ENCODE data around the gene ZNF638. TPM values are rescaled to one million over a fixed set of nuclear protein-coding genes. Genes with fewer than 3 reads are reported as not detected.

ZNF638 gene
- total and polyA plus RNA-seq, 2 of the 4 experiments (the other 2 are of a cell fraction) = 46.4 to 129 TPM

GRCh38 chr2:71353248-71353647 lies 21.7 kb downstream of the ZNF638 start:
- H3K9me3 ChIP-seq (ENCODE audit: control insufficient read depth, insufficient read depth, low read length) = no peaks in the 10 kb centered on the region
- H2BK5ac ChIP-seq (ENCODE audit: low read depth, low read length, poor library complexity, severe bottlenecking) = no peak overlapping the region
- dilution Hi-C loops (cut with HindIII; ENCODE audit: low sequenced_read_pairs, unreplicated experiment) = no loop called here
- no peak overlapping the region for H2BK20ac ChIP-seq (ENCODE audit: low read depth, low read length)
- H2AK5ac ChIP-seq (ENCODE audit: low read depth, low read length) = no peak overlapping the region
- H2BK120ac ChIP-seq (ENCODE audit: low read depth, low read length) = no peak overlapping the region
- no peak overlapping the region for H3K9ac ChIP-seq (ENCODE audit: low read depth, low read length)
- ATAC-seq (ENCODE audit: low read depth) (no peak), DNase-seq (no peak)
- H3K79me1 ChIP-seq (ENCODE audit: low read depth in 1 of 2, low read length in 2 of 2) = peaks cover 19 to 61% of the 10 kb centered on the region in 2 experiments
- H3K14ac ChIP-seq (replicated peaks; ENCODE audit: low read depth, low read length) = no peak overlapping the region
- H3K56ac ChIP-seq (ENCODE audit: extremely low read depth, insufficient read depth, low read length) = no peak overlapping the region
- H3K9me1 ChIP-seq (ENCODE audit: insufficient read depth, low read length) = no peaks in the 10 kb centered on the region
- no peaks in the 10 kb centered on the region for H3K27me3 ChIP-seq (ENCODE audit: control insufficient read depth, insufficient read depth, low read length)
- H2AFZ ChIP-seq (replicated peaks; ENCODE audit: low read length, poor library complexity) = no peak overlapping the region
- no peak overlapping the region for H4K91ac ChIP-seq (ENCODE audit: insufficient read depth, low read depth, low read length)
- peaks cover 56% of the 10 kb centered on the region for H4K20me1 ChIP-seq (ENCODE audit: insufficient read depth, low read length)
- no peak overlapping the region for H3K27ac ChIP-seq (ENCODE audit: insufficient read depth, low read length)
- CTCF ChIA-PET = interaction anchor here (1.1 kb wide), 1 partner anchor 22 kb away, joined by 5 read pairs; the partner anchor contains the start of gene ZNF638
- H3K4me1 ChIP-seq (ENCODE audit: control insufficient read depth, insufficient read depth, low read length) = no peaks in the 10 kb centered on the region; the same call in 1 of the 2 replicates
- H3K36me3 ChIP-seq (ENCODE audit: control insufficient read depth, insufficient read depth, low read length) = peaks cover 21% of the 10 kb centered on the region
- no peak overlapping the region for H2BK15ac ChIP-seq (ENCODE audit: low read depth, low read length)
- no peak overlapping the region for H3K23ac ChIP-seq (ENCODE audit: low read depth, low read length)
- no TSS peak for BruUV-seq (replicated peaks)
- POLR2A ChIA-PET (ENCODE audit: unreplicated experiment) = no interaction called here
- H3K18ac ChIP-seq (ENCODE audit: low read depth, low read length) = no peak overlapping the region
- no CpG with 5 or more reads among the region's 2 CpGs for WGBS, 2 experiments (ENCODE audit: extremely low coverage in 2 of 2, insufficient read length in 1 of 2)
- H3K4ac ChIP-seq (ENCODE audit: low read depth, low read length) = no peak overlapping the region
- TF ChIP-seq FOS (IDR thresholded peaks at IDR 0.05; ENCODE audit: low read depth, low read length) (no peak), CHD1 (IDR thresholded peaks at IDR 0.05; ENCODE audit: low read depth, low read length) (no peak), NFE2L2 (IDR thresholded peaks at IDR 0.05; ENCODE audit: low read depth, low read length) (no peak), POLR2A (IDR thresholded peaks at IDR 0.05; ENCODE audit: low read depth, low read length) (no peak), SMC3 (IDR thresholded peaks at IDR 0.05; ENCODE audit: low read depth, low read length) (no peak), RAD21 (IDR thresholded peaks at IDR 0.05; ENCODE audit: low read length) (no peak), MAZ (IDR thresholded peaks at IDR 0.05; ENCODE audit: borderline replicate concordance, low read depth, low read length) (no peak), MAFK (IDR thresholded peaks at IDR 0.05; ENCODE audit: low read depth, low read length) (no peak), BHLHE40 (IDR thresholded peaks at IDR 0.05; ENCODE audit: low read depth, low read length) (no peak), ELK1 (IDR thresholded peaks at IDR 0.05; ENCODE audit: borderline replicate concordance, low read depth, low read length) (no peak), RCOR1 (IDR thresholded peaks at IDR 0.05; ENCODE audit: insufficient replicate concordance, low read length) (no peak), CEBPB (IDR thresholded peaks at IDR 0.05; ENCODE audit: low read depth, low read length) (no peak), MXI1 (IDR thresholded peaks at IDR 0.05; ENCODE audit: borderline replicate concordance, low read depth, low read length) (no peak), RFX5 (IDR thresholded peaks at IDR 0.05; ENCODE audit: low read depth, low read length) (no peak)
- TF ChIP-seq, protein P1, sequence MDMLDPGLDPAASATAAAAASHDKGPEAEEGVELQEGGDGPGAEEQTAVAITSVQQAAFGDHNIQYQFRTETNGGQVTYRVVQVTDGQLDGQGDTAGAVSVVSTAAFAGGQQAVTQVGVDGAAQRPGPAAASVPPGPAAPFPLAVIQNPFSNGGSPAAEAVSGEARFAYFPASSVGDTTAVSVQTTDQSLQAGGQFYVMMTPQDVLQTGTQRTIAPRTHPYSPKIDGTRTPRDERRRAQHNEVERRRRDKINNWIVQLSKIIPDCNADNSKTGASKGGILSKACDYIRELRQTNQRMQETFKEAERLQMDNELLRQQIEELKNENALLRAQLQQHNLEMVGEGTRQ (IDR thresholded peaks at IDR 0.05; ENCODE audit: low read depth, low read length) = no peak
- TF ChIP-seq, protein P2, sequence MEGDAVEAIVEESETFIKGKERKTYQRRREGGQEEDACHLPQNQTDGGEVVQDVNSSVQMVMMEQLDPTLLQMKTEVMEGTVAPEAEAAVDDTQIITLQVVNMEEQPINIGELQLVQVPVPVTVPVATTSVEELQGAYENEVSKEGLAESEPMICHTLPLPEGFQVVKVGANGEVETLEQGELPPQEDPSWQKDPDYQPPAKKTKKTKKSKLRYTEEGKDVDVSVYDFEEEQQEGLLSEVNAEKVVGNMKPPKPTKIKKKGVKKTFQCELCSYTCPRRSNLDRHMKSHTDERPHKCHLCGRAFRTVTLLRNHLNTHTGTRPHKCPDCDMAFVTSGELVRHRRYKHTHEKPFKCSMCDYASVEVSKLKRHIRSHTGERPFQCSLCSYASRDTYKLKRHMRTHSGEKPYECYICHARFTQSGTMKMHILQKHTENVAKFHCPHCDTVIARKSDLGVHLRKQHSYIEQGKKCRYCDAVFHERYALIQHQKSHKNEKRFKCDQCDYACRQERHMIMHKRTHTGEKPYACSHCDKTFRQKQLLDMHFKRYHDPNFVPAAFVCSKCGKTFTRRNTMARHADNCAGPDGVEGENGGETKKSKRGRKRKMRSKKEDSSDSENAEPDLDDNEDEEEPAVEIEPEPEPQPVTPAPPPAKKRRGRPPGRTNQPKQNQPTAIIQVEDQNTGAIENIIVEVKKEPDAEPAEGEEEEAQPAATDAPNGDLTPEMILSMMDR (conservative IDR thresholded peaks at IDR 0.05; ENCODE audit: low read depth, low read length) = no peak
- in situ Hi-C loops (cut with MboI; ENCODE audit: low sequenced_read_pairs) = no loop called here
- H4K8ac ChIP-seq (ENCODE audit: low read depth in 2 of 2, low read length in 2 of 2) = no peak overlapping the region
- no peak overlapping the region for H3K4me3 ChIP-seq (ENCODE audit: insufficient read depth, low read depth, low read length)
- H4K5ac ChIP-seq (ENCODE audit: low read depth, low read length) = no peak overlapping the region
- intact Hi-C loops (cut with micrococcal nuclease) = no loop called here
- no peak overlapping the region for H3K4me2 ChIP-seq (ENCODE audit: low read depth, low read length)
- no peak overlapping the region for H2AK9ac ChIP-seq (replicated peaks; ENCODE audit: low read depth, low read length, poor library complexity)

Measured in IMR-90 (cell line).